OCI-LY3 (cell line): Measurements from ENCODE around the gene NFATC3.
A peak's percentile ranks its signal among the peaks of the same experiment; 100 is the strongest.

ENCODE experiments used
- H2AFZ ChIP-seq: fragments of 200-600, 300-600 bp; shearing (Covaris generic); 2 replicates; pipeline ENCODE4 v1.6.0; 2014; ENCODE audit warnings: antibody characterized with exemption, low read depth, low read length
- H3K27ac ChIP-seq: fragments of 200-600, 300-600 bp; sonication (generic); 2 replicates; pipeline ENCODE4 v1.5.1; 2014; ENCODE audit warnings: mild to moderate bottlenecking, low read length, moderate library complexity, mixed read lengths
- H3K27me3 ChIP-seq: fragments of 200-600, 300-600 bp; sonication (generic); 2 replicates; pipeline ENCODE4 v1.6.1; 2014; ENCODE audit warnings: low read depth, low read length, mixed read lengths
- H3K36me3 ChIP-seq: fragments of 200-600, 300-600 bp; sonication (generic); replicated peaks from 2 replicates; pipeline ENCODE3; 2014; ENCODE audit warnings: low read depth, low read length, mixed read lengths
- H3K4me1 ChIP-seq: fragments of 300-600, 200-600 bp; sonication (generic); 2 replicates; pipeline ENCODE4 v1.6.1; 2014; ENCODE audit warnings: low read length, mixed read lengths
- H3K4me2 ChIP-seq: fragments of 200-600, 300-600 bp; sonication (generic); 2 replicates; pipeline ENCODE4 v1.6.1; 2014; ENCODE audit warnings: low read length, mixed read lengths
- H3K4me3 ChIP-seq: fragments of 300-600, 200-600 bp; sonication (generic); 2 replicates; pipeline ENCODE4 v1.5.1; 2014; ENCODE audit warnings: antibody characterized with exemption, mild to moderate bottlenecking, low read length, moderate library complexity
- H3K79me2 ChIP-seq: fragments of 300-600, 200-600 bp; shearing (Covaris generic); 2 replicates; pipeline ENCODE4 v1.6.1; 2014; ENCODE audit warnings: mild to moderate bottlenecking, low read length, mixed read lengths
- H3K9ac ChIP-seq: fragments of 300-600, 200-600 bp; shearing (Covaris generic); 2 replicates; pipeline ENCODE4 v1.6.0; 2014; ENCODE audit warnings: mild to moderate bottlenecking, low read length, moderate library complexity
- H3K9me3 ChIP-seq: fragments of 200-600, 300-600 bp; shearing (Covaris generic); 2 replicates; pipeline ENCODE4 v1.6.1; 2014; ENCODE audit warnings: low read length, mixed read lengths; ENCODE audit not compliant: insufficient read depth
- H4K20me1 ChIP-seq: fragments of 200-600, 300-600 bp; sonication (generic); 2 replicates; pipeline ENCODE4 v1.6.1; 2016; ENCODE audit warnings: low read length, mixed read lengths; ENCODE audit not compliant: insufficient read depth
- EZH2phosphoT487 ChIP-seq: fragments of 200-600 bp; shearing (Covaris generic); IDR thresholded peaks from 2 replicates; pipeline ENCODE4 v1.6.1; 2018; ENCODE audit warnings: antibody characterized with exemption, mixed run types, low read depth
- TF ChIP-seq, protein P1 (sequence below): fragments of 200-600, 300-600 bp; sonication (generic); IDR thresholded peaks from 2 replicates; pipeline ENCODE4 v1.5.1; 2014; ENCODE audit warnings: antibody characterized with exemption, low read length, low read depth

Gene NFATC3

DNA sequence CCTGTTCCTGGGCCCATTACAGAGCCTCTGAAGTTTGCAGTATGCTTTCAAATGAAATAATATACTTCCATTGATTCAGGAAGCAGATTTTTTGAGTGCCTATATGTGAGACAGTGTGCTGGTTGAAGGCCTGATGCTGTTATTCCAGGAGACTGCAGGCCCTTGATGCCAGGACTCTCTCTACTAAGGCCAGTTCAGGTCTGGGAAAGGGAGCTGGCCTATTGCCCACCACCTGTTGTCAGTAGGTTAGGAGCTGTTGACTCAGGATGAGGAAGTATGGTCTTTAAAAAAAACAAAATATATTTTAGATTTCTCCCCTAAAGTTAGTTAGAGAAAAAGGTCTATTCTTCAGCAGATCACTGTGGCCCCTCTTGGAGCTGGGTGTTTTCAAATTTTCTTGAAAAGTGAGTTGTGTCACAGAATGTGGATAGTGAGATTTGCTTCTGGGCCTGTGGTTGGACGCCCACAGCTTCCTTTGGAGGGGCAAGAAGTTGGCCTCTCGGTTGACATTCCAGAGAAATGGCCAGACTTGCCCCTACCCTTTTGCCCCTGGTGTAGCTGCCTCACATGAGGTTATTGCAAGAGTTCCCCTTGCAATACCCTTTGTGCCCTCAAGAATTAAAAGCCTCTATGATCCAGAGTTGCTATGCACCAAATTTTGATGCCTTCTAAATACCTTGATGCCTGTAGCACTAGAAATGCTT is 142.8 kb downstream of the NFATC3 start:
- Histone ChIP-seq H3K36me3 (no peaks in the 10 kb centered on the region), H3K27ac (no peak overlapping the region), H3K4me2 (no peak overlapping the region)

DNA sequence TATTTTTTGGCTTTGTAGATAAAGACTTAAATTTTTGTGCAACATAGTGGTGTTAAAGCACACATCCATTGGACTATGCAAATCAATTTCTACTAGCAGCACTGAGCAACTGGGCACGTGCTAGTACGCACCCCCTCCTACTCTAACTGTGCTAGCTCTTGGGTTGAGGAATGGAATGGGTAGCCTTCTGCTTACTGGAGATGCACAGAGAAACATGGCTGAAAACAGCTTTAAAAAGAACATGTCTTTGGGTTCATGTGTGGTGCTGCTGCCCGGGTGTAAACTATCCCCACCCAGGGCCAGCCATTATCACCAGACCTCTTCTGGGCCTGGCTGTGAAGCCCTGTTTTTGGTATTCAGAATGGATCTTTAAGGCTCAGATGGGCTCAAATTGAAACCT is 143.5 kb downstream of the NFATC3 start:
- Histone ChIP-seq H3K4me1 (no peaks in the 10 kb centered on the region), H2AFZ (no peak overlapping the region), H3K9me3 (no peaks in the 10 kb centered on the region), H3K27ac (no peak overlapping the region), H3K4me3 (no peak overlapping the region), H3K79me2 (no peaks in the 10 kb centered on the region), H3K36me3 (no peaks in the 10 kb centered on the region), H3K27me3 (no peaks in the 10 kb centered on the region), H4K20me1 (no peaks in the 10 kb centered on the region), H3K4me2 (no peak overlapping the region), H3K9ac (no peak overlapping the region)
- TF ChIP-seq, protein P1, sequence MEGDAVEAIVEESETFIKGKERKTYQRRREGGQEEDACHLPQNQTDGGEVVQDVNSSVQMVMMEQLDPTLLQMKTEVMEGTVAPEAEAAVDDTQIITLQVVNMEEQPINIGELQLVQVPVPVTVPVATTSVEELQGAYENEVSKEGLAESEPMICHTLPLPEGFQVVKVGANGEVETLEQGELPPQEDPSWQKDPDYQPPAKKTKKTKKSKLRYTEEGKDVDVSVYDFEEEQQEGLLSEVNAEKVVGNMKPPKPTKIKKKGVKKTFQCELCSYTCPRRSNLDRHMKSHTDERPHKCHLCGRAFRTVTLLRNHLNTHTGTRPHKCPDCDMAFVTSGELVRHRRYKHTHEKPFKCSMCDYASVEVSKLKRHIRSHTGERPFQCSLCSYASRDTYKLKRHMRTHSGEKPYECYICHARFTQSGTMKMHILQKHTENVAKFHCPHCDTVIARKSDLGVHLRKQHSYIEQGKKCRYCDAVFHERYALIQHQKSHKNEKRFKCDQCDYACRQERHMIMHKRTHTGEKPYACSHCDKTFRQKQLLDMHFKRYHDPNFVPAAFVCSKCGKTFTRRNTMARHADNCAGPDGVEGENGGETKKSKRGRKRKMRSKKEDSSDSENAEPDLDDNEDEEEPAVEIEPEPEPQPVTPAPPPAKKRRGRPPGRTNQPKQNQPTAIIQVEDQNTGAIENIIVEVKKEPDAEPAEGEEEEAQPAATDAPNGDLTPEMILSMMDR = no peak
- TF ChIP-seq EZH2phosphoT487 = no peak

More for the DNA sequence above, 142.8 kb downstream of the NFATC3 start:
- no peak overlapping the region for H3K9ac ChIP-seq
- no peaks in the 10 kb centered on the region for H3K4me1 ChIP-seq
- no peaks in the 10 kb centered on the region for H4K20me1 ChIP-seq
- H2AFZ ChIP-seq = no peak overlapping the region
- H3K9me3 ChIP-seq = no peaks in the 10 kb centered on the region
- H3K79me2 ChIP-seq = no peaks in the 10 kb centered on the region
- H3K4me3 ChIP-seq = no peak overlapping the region
- no peaks in the 10 kb centered on the region for H3K27me3 ChIP-seq
- TF ChIP-seq, protein P1 = no peak
- no peak for TF ChIP-seq EZH2phosphoT487

DNA sequence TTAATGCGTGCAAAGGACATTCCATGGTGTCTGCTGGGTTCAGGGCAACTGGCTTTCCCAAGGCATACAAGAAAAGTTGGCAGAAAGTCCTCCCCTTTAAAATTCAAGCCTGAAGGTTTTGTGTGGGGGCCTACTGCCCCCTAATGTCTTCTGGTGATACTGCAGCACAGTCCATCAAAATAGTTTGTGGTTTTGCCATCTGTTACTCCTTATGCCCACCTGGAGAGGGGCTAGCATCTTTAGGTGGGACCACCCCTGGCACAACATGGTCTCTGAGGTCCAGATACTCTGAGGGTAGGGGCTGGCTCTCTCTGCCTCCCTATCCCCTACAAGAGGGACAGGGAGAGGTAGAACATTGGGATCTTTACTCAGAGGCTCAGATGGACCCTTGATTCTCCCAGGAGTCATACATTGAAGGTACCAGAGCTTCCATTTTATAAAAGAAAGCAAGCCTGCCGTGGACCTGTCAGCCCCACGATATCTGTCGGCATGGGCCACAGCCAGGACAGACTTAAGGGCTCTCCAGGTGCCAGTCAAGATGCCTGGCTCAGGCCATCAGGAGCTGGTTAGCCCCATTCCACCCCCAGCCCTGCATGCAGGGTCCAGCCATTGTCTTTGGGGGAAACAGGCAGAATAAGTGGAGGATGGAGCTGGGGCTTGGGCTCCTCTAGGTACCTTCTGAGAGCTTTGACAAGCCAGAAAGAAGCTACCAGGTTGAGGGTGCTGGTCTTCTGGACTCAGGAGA is 144.4 kb downstream of the NFATC3 start:
- Histone ChIP-seq H3K4me1 (no peaks in the 10 kb centered on the region), H3K9me3 (no peaks in the 10 kb centered on the region), H3K4me2 (no peak overlapping the region), H3K27ac (no peak overlapping the region), H3K9ac (no peak overlapping the region), H3K79me2 (no peaks in the 10 kb centered on the region), H4K20me1 (no peaks in the 10 kb centered on the region), H3K4me3 (no peak overlapping the region), H2AFZ (no peak overlapping the region), H3K27me3 (no peaks in the 10 kb centered on the region), H3K36me3 (no peaks in the 10 kb centered on the region)
- no peak for TF ChIP-seq EZH2phosphoT487
- TF ChIP-seq, protein P1 = peak; percentile 85

DNA sequence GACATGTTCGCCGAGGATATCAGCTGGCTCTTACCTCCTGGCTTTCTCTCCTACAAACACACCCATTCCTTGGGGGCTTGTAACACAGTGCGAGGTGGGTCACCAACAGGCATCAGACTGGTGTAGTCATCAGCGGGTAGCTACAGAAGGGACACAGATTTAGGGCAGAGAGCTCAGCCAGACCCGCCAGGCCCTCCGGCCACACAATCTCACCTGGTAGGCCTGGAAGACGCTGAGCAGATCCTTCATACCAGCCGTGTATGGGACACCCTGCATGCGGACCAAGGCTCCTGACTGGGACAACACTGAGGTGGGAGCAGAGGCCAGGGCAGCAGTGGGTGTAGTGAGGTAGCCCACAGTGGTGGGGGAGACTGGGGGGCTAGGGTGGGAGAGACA is 145.0 kb downstream of the NFATC3 start:
- Histone ChIP-seq H3K36me3 (no peaks in the 10 kb centered on the region), H2AFZ (no peak overlapping the region), H3K9me3 (no peaks in the 10 kb centered on the region), H3K79me2 (no peaks in the 10 kb centered on the region), H4K20me1 (no peaks in the 10 kb centered on the region), H3K4me1 (no peaks in the 10 kb centered on the region), H3K9ac (no peak overlapping the region), H3K27me3 (no peaks in the 10 kb centered on the region), H3K27ac (no peak overlapping the region), H3K4me2 (no peak overlapping the region), H3K4me3 (no peak overlapping the region)
- TF ChIP-seq, protein P1 = no peak
- TF ChIP-seq EZH2phosphoT487 = no peak
